Stimulated activated CD4-positive, alpha-beta T cell treated with anti-CD3 and anti-CD28 coated beads, Interleukin-15, amount 100 ng/mL, for 48 hours (primary cell): ENCODE measurements around the gene DDN.

ENCODE experiments used
- DNase-seq, 2 donors: peaks; one replicate each; pipeline ENCODE4 v3.0.0-alpha.2; 2020; ENCODE audit warnings: low read depth in 2 of 2

DDN gene

DNA sequence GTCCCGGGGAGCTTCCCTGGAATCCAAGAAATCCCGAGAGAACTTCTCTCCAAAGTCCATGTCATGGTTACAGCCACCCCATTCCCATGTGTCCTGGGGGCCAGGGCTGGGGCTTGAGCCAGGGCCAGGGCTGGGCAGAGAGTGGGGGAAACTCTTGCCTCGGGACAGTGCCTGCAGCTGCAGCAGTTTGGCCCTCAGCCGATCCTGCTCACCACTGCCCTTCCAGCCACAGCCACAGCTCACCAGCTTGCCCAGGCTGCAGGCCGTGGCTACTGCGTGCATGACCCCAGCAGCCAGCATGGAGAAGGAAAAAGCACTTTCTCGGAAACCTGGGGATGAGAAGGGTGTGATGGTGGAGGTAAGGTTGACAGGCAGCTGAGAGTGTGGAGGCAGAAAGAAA, 31.2 kb downstream of the DDN start:
- no peak for DNase-seq

GRCh38 chr12:48966177-48966895, 32.8 kb downstream of the DDN start:
- no peak for DNase-seq

- no peak for DNase-seq
These were observed 33.8 kb downstream of the DDN start for GRCh38 chr12:48965298-48965838.

DNA sequence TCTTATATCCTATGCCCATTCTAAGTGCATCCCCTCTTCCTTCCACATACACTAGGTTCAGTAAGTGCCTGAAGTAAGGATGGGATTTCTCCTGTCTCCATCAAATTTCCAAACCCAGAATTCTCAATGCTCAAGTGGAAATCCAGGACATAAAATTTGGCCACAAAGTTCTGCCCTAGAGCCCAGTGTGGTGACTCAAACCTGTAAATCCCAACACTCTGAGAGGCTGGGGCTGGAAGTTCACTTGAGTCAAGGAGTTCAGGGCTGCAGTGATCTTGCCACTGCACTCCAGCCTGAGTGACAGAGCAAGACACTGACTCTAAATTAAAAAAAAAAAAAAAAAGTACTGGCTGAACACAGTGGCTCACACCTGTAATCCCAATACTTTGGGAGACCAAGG, 37.4 kb downstream of the DDN start:
- no peak for DNase-seq

- DNase-seq = no peak
These were observed 37.8 kb downstream of the DDN start for GRCh38 chr12:48961331-48961730.

GRCh38 chr12:48960834-48961233, 38.3 kb downstream of the DDN start:
- DNase-seq = no peak

GRCh38 chr12:48958049-48958388, 41.2 kb downstream of the DDN start:
- DNase-seq = no peak

GRCh38 chr12:48957141-48958048, 41.8 kb downstream of the DDN start, which contains the start of gene ARF3:
TSS of gene ARF3 (minus strand) at chr12:48957487. CDS start at chr12:48941095, 16,392 bp downstream.
- DNase-seq = peak; percentile 85 to 93

DNA sequence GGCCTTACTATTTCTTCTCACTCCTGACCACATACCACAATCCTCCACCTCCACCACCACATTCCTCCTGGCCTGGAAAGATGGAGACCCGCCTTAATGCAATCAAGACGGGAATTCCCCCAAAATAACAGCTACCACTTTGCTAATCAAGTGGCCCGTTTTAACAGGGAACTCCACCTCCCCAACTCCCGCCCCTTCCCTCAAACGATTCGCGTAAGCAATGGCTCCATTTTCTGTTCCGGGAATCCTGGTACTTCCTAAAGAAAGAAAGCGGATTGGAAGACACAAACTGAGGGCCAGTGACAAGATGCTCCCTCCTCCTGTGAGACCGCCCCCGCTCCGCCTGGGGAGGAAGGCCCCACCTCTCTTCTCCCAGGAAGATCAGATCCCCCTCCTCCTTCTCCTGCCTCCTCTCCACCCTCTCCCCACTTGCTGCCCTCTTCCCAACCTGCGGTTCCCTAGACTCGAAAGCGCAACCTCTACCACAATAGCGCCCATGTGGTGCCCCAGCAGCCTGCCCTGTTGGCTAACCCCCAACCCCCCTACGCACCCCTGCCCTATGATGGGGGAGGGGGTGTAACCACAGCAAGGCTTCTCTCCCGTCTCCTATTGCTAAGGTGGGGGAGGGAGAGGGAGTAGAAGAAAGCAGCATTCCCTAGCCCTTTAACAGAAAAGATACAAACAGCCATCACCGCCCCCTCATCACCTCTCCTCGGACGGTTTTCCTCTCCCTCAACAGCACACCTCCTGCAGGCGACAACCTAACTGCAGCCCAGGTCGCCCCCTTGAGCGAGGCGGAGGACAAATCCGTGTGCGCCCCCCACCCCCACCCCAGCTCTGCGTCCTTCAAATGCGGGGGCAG, 42.7 kb downstream of the DDN start:
- DNase-seq = no peak

GRCh38 chr12:48954841-48955501, 44.2 kb downstream of the DDN start:
- DNase-seq = no peak

- no peak for DNase-seq
These were observed 45.1 kb downstream of the DDN start for GRCh38 chr12:48954061-48954460.

DNA sequence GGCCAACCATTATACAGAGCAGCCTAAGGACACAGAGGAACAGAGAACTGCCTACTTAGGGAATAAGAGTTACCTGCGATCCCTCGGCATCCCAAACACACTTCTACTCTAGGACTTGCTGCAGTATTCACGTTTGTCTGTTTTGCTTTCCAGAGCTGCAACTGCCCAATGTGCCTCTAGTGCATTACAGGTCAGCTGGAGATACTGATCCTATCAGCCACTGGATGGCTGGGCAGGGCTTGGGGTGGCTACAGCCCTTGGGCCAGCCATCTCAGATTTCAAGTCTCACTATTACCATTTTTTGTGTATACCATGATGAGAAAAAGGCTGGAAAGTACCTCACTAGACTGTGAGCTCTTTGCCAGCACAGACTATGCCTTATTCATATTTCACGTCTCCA, 46.5 kb downstream of the DDN start:
- DNase-seq = no peak

DNA sequence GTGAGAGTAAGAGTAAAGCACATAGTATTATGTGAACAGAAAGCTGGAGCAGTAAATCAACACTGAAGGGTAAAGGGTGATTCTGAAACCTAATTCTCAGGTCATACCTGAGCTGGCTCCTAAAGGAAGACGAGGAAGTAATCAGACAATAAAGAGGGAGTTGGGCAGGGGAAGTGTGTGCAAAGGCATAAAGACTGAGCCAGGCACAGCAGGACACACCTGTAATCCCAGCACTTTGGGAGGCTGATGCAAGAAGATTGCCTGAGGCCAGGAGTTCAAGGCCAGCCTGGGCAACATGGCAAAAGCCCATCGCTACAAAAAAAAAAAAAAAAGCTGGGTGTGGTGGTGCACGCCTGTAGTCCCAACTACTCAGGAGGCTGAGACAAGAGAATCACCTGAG, 51.4 kb downstream of the DDN start:
- DNase-seq = no peak

DNA sequence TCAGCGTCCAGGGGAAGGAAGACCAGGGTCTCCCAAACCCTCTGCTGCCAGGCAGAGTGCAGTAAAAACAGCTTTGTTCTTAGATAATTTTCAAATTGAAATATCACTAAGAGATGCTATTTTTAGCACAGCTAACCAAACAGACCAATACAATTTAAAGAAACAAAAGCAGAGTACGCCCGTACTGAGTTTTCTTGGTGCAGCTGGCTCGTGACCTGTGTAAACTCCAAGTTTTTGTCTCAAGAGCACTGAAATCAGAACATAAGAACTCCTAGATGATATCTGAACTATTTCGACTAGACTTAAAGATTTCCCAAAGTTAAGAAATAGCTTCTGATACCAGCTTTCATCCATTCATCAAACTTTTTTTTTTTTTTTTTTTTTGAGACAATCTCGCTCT, 52.2 kb downstream of the DDN start:
- no peak for DNase-seq

DNA sequence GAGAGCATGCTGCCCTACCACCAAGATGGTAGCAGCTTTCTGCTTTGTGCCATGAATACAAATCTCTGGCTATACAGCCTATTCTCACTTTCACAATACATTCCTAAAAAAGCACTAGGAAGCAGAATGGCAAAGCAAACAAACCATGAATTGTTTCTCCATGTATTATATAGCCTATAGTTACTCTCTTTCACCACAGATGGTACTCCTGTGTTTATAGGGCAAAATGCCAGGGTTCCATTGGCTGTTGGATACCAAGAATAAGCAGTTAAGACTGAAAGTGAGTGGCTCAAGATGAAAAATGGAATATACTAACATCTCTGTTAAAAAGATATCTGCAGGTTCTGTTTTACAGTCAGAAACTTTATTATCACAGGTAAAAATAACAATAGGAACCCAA, 53.0 kb downstream of the DDN start:
- no peak for DNase-seq
